Measurements from ENCODE around the gene ULK3.

Gene ULK3

GRCh38 chr15:74821091-74821789 lies 21.7 kb downstream of the ULK3 start:
- no peak for DNase-seq

DNA sequence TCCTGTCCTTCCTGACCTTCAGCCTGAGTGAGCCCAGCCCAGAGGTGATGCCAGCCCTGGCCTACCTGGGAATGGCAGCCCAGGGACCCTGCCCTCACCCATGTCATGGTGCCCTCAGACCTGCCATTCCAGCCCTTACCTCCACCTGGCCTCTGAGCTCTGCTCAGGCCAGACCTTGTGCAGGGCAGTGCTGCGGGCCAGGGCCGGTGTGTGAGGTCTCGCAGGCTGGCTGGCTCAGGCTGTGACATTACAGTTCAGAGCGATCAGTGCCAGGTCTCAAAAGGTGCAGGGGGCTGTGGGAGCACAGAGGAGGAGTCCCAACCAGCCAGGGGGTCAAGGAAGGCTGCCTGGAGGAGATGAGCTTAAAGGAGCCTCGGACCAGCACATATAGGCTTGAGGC lies 22.9 kb downstream of the ULK3 start:
- DNase-seq: no peak

DNA sequence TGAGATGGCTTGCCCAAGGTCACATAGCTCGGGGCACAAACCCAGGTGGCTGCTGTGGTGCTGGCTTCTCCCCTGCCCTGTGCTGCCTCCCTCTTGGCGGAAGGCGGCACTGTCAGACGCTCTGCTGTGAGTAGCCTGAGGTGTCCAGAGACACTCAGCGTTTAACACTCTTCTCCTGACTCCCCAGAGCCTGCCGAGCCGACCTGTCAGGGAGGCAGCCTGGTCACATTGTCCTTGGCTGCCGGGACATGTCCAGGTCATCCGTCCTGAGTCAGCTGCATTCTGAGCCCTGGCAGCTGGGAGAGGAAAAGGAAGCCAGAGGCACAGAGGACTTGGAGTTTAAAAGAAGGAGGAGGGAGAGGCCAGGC lies 25.6 kb downstream of the ULK3 start:
- no peak for DNase-seq

DNA sequence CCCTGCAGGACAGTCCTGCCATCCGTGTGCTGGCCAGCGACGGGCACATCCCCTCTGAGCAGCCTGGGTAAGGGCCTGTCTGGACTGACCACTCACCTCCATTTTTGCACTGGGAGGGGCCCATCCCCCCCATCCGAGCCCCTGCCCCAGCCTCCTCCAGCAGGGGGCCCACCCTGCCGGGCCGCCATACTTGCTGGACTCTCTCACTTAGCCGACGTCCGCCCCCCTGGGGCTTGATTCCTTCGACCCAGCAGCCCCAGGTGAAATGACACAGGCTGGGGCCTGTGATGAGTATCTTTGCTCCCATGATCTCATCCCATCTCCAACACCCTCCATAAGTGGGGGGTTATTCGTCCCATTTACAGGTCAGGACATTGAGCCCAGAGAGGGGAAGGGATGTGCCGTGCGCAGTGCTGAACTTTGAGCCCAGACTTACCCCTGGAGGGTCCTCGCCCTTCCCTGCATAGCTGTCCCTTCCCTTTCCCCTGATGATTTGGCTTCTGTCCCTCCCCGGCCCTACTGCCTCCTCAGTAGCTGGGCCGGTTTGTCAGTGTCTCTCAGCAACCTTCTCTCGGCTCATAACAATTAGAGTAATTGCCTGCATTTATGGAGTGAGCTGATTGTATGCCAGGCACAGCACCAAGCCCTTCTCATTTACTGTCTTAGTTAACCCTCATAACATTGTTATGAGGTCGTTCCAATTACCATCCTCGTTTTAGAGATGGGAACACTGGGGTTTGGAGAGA lies 26.2 kb downstream of the ULK3 start:
- DNase-seq: no peak

DNA sequence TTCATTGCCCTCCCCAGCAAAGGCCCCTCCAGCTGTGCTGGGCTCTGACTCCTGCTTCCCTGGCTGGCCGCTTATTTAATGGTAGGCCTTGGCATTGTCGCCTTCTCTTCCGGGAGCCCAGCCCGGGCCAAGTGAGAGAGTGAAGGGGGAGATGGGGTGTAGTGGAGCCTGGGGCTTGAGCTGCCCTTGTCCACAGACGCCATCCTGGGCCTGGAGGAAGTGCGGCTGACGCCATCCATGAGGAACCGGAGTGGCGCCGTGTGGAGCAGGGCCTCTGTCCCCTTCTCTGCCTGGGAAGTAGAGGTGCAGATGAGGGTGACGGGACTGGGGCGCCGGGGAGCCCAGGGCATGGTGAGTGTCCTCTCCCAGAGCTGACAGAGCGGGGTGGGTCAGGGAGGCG lies 27.0 kb downstream of the ULK3 start:
- DNase-seq: no peak

GRCh38 chr15:74815121-74815934 lies 27.6 kb downstream of the ULK3 start:
- DNase-seq: no peak

- no peak for DNase-seq
Observed at GRCh38 chr15:74812533-74812932, 30.4 kb downstream of the ULK3 start, which contains the start of gene LMAN1L. Gene LMAN1L, plus strand, starts transcription at chr15:74812835. Its CDS starts 20 bp downstream, at chr15:74812855.

DNA sequence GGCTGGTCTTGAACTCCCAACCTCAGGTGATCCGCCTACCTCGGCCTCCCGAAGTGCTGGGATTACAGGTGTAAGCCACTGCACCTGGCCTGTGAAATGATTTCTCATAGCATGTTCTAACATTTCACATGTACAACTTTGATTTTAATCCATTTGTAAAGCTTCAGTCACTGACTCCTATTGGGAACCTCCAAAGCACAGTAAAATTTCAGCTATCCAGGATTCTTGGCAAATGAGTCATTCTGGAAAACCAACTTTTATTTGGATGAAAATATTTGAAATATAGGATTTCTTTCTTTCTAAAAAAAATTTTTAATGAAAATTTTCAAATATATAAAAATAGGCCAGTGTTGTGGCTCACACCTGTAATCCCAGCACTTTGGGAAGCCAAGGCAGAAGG lies 33.0 kb downstream of the ULK3 start:
- no peak for DNase-seq

- DNase-seq: no peak
Observed at GRCh38 chr15:74809242-74809641, 33.7 kb downstream of the ULK3 start.

GRCh38 chr15:74808840-74809229 lies 34.1 kb downstream of the ULK3 start:
- no peak for DNase-seq

DNA sequence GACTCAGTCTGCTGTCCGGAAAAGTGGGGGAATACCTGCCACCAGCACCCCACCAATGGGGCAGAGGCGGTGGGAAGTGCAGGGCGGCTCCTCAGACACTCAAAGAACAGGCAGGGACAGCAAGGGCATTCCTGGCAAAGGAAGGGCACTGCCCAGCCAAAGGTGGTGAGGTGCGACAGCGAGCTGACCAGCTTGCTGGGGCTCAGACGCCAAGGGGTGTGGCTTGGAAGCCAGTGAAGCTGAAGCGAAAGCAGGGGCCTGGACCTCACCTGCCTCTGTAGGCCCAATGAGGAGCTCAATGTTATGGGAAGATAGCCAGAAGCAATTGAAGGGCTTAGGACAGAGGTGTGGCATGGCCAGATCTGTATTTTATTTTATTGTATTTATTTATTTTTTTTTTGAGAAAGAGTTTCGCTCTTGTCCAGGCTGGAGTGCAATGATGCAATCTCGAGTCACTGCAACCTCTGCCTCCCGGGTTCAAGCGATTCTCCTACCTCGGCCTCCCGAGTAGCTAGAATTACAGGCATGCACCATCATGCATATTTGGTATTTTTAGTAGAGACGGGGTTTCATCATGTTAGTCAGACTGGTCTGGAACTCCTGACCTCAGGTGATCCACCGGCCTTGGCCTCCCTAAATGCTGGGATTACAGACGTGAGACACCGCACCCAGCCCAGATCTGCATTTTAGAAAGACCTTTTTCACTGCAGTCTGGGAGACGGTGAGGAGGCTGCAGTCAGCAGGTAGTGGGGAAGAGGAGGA lies 34.7 kb downstream of the ULK3 start:
- no peak for DNase-seq

DNA sequence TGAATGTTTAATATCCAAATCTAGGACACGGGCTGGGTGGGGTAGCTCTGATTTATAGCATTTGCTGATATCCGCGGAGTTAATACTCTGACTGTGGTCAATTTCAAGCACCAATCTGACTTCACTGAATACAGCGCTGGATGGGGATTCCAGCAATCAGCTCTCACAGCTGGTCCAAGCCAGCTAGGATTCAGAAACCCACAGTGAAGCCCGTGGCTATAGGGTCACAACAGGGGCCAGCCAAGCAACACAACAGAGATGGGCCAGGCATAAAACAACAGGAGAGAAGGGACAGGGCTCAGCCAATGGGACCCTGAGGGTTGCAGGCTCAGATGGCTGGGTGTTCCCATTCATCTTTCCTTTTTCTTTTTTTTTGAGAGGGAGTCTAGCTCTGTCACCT lies 35.7 kb downstream of the ULK3 start:
- DNase-seq: no peak

- no peak for DNase-seq
Observed at GRCh38 chr15:74804935-74805334, 38.0 kb downstream of the ULK3 start.

DNA sequence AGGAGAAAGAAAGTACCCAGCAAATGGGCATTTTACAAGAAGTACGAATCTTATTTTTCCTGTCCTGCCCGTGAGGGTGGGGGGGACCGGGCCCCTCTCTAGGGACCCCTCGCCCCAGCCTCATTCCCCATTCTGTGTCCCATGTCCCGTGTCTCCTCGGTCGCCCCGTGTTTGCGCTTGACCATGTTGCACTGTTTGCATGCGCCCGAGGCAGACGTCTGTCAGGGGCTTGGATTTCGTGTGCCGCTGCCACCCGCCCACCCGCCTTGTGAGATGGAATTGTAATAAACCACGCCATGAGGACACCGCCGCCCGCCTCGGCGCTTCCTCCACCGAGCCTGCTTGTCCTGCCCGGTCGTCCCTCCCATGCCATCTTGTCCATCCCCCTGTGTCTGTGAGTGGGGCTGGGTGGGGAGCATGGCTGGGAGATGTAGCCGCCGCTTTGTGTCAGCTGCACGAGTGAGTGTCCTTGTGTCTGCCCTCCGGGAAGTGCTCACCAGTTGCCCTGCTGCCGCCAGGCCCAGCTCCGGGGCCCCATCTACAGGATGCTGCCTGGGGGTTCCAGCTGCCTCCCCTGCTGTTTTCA lies 40.0 kb downstream of the ULK3 start:
- no peak for DNase-seq

DNA sequence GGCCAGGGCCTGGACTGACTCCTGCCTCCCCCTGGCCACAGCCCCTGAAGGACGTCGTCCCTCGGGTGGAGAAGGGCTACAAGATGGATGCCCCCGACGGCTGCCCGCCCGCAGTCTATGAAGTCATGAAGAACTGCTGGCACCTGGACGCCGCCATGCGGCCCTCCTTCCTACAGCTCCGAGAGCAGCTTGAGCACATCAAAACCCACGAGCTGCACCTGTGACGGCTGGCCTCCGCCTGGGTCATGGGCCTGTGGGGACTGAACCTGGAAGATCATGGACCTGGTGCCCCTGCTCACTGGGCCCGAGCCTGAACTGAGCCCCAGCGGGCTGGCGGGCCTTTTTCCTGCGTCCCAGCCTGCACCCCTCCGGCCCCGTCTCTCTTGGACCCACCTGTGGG lies 40.7 kb downstream of the ULK3 start:
- DNase-seq: no peak

- DNase-seq: no peak
Observed at GRCh38 chr15:74801311-74801997, 41.5 kb downstream of the ULK3 start.

- no peak for DNase-seq
Observed at GRCh38 chr15:74800559-74801094, 42.3 kb downstream of the ULK3 start.

DNA sequence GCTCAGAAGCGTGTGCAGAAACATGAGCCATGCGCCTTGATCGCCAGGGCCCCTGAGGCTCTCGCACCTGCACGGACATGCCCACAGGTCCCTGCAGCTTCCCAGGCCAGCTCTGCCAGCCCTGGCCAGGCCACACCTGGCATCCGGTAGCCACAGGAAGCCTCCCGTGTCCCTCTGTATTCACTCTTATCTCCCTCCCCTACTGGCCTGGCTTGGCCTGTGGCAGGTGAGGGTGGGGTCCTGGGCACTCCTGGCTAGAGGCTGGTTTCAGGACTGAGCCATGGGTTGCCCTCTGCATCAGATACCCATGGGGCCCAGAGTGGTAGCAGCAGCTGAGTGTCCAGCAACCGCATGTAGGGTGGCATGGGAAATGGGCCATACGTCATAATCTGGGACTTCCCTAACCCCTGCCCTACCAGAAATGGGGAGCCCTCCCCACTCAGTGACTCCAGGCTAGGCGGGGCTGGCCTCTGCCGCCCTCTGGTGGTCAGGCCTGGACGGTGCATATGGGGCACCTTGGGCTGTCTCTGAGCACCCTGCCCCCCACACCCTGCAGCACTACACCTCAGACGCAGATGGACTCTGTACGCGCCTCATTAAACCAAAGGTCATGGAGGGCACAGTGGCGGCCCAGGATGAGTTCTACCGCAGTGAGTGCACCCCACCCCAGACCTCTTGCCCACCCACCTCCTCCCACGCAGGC lies 42.9 kb downstream of the ULK3 start:
- DNase-seq: no peak

- DNase-seq: no peak
Observed at GRCh38 chr15:74799255-74799855, 43.6 kb downstream of the ULK3 start.

GRCh38 chr15:74798388-74799254 lies 44.3 kb downstream of the ULK3 start:
- no peak for DNase-seq

Data from DMS79 treated with DMSO at 0.1 percent for 48 hours (cell line).